ENCODE measurements around the gene LRCH3.
A peak's percentile ranks its signal among the peaks of the same experiment; 100 is the strongest.

LRCH3 gene

GRCh38 chr3:197814372-197814771, 23.3 kb downstream of the LRCH3 start (continued):
- TF ChIP-seq CTCF (tag by site-specific recombination; IDR thresholded peaks at IDR 0.05) (no peak), ZNF248 (tag by site-specific recombination; IDR thresholded peaks at IDR 0.05) (no peak), ZNF747 (tag by site-specific recombination; IDR thresholded peaks at IDR 0.05) (no peak), ZNF426 (tag by site-specific recombination; IDR thresholded peaks at IDR 0.05) (no peak), ZBTB6 (tag by site-specific recombination; IDR thresholded peaks at IDR 0.05) (no peak), ZNF211 (tag by site-specific recombination; IDR thresholded peaks at IDR 0.05; ENCODE audit: low read depth) (no peak), ZNF580 (tag by site-specific recombination; IDR thresholded peaks at IDR 0.05) (no peak), ZNF37A (tag by site-specific recombination; IDR thresholded peaks at IDR 0.05) (no peak)

- peaks cover 7 to 20% of the 10 kb centered on the region in 2 experiments; a peak in 2 of 3 replicates for H3K36me3 ChIP-seq (ENCODE audit: control insufficient read depth in 2 of 2, insufficient read depth in 1 of 2, low read length in 2 of 2)
- TF ChIP-seq TCF7L2 (IDR thresholded peaks at IDR 0.05; ENCODE audit: borderline replicate concordance, low read depth, low read length), result 0 out of 2 replicates have a peak, but pooled peaks have one; percentile 19
- TF ChIP-seq ZNF202 (tag by site-specific recombination; IDR thresholded peaks at IDR 0.05; ENCODE audit: borderline replicate concordance), result no peak
- ChIA-PET POLR2A (no interaction called here), CTCF (interaction anchor here (1.3 kb wide), 1 partner anchor 18 kb away, joined by 5 read pairs; no protein-coding TSS in a partner anchor)
- H3K9me3 ChIP-seq (ENCODE audit: control insufficient read depth, insufficient read depth, low read depth, low read length), result no peaks in the 10 kb centered on the region
- H3K27ac ChIP-seq (ENCODE audit: extremely low read depth, low read depth, low read length), result no peak overlapping the region
- no peaks in the 10 kb centered on the region; the same call in 1 of the 2 replicates for H3K4me1 ChIP-seq (ENCODE audit: control insufficient read depth, insufficient read depth, low read length)
- no peak overlapping the region for H3K4me3 ChIP-seq (ENCODE audit: low read depth, low read length)
These were observed 29.7 kb downstream of the LRCH3 start for GRCh38 chr3:197820550-197821335.

GRCh38 chr3:197829397-197830045, 38.5 kb downstream of the LRCH3 start:
- ChIA-PET CTCF (no interaction called here), POLR2A (no interaction called here)
- TF ChIP-seq ZNF311 (tag by site-specific recombination; IDR thresholded peaks at IDR 0.05; ENCODE audit: borderline replicate concordance) (no peak), ZNF692 (tag by site-specific recombination; IDR thresholded peaks at IDR 0.05) (no peak), ZNF398 (tag by site-specific recombination; IDR thresholded peaks at IDR 0.05) (no peak), ZSCAN23 (tag by site-specific recombination; IDR thresholded peaks at IDR 0.05) (no peak), ZNF777 (tag by site-specific recombination; IDR thresholded peaks at IDR 0.05; ENCODE audit: borderline replicate concordance) (no peak), ZNF549 (tag by site-specific recombination; IDR thresholded peaks at IDR 0.05) (no peak), BCL11B (tag by site-specific recombination; IDR thresholded peaks at IDR 0.05; ENCODE audit: low read depth) (no peak), ZNF747 (tag by site-specific recombination; IDR thresholded peaks at IDR 0.05) (no peak), ZXDB (tag by site-specific recombination; IDR thresholded peaks at IDR 0.05) (no peak), ZBTB44 (tag by site-specific recombination; IDR thresholded peaks at IDR 0.05) (no peak), ZNF138 (tag by site-specific recombination; IDR thresholded peaks at IDR 0.05; ENCODE audit: borderline replicate concordance) (no peak)
- Histone ChIP-seq H3K27ac (ENCODE audit: extremely low read depth, low read depth, low read length) (no peak overlapping the region), H3K4me3 (ENCODE audit: low read depth, low read length) (no peak overlapping the region), H3K9me3 (ENCODE audit: control insufficient read depth, insufficient read depth, low read depth, low read length) (no peaks in the 10 kb centered on the region), H3K36me3 (ENCODE audit: control insufficient read depth in 2 of 2, insufficient read depth in 1 of 2, low read length in 2 of 2) (peaks cover 20 to 68% of the 10 kb centered on the region in 2 experiments), H3K4me1 (ENCODE audit: control insufficient read depth, insufficient read depth, low read length) (no peaks in the 10 kb centered on the region)

All from HEK293 (cell line).